GM23248 (cell line): ENCODE measurements around the gene KCNN3. TPM values are rescaled to one million over a fixed set of nuclear protein-coding genes. Genes with fewer than 3 reads are reported as not detected.
A peak's percentile ranks its signal among the peaks of the same experiment; 100 is the strongest.

Experiments
- DNase-seq: peaks from one replicate; pipeline ENCODE4 v3.0.0-alpha.2; 2015
- H2AFZ ChIP-seq: fragments of 200-600 bp; sonication (generic); 2 replicates; pipeline ENCODE4 v1.6.1; 2016; ENCODE audit warnings: antibody characterized with exemption
- H3F3A ChIP-seq: fragments of 200-600 bp; sonication (generic); 2 replicates; pipeline ENCODE4 v1.6.1; 2016; ENCODE audit warnings: mild to moderate bottlenecking, antibody characterized with exemption, mixed run types; ENCODE audit not compliant: insufficient read depth
- H3K27ac ChIP-seq: fragments of 200-600 bp; sonication (generic); 2 replicates; pipeline ENCODE4 v1.5.1; 2016; ENCODE audit warnings: mild to moderate bottlenecking
- H3K27me3 ChIP-seq: fragments of 200-600 bp; sonication (generic); replicated peaks from 2 replicates; pipeline ENCODE4 v1.6.1; 2016; ENCODE audit warnings: mild to moderate bottlenecking; ENCODE audit not compliant: insufficient read depth
- H3K36me3 ChIP-seq: fragments of 200-600 bp; sonication (generic); 2 replicates; pipeline ENCODE4 v1.6.1; 2016; ENCODE audit warnings: low read depth, mild to moderate bottlenecking
- H3K4me1 ChIP-seq: fragments of 200-600 bp; sonication (generic); 2 replicates; pipeline ENCODE4 v1.6.1; 2016; ENCODE audit warnings: mild to moderate bottlenecking; ENCODE audit not compliant: insufficient read depth
- H3K4me2 ChIP-seq: fragments of 200-600 bp; sonication (generic); one replicate; pipeline ENCODE4 v1.6.1; 2016; ENCODE audit warnings: mild to moderate bottlenecking; ENCODE audit not compliant: unreplicated experiment
- H3K4me3 ChIP-seq: fragments of 200-600 bp; sonication (generic); 2 replicates; pipeline ENCODE4 v1.5.1; 2016; ENCODE audit warnings: mild to moderate bottlenecking
- H3K79me2 ChIP-seq: fragments of 200-600 bp; sonication (generic); 2 replicates; pipeline ENCODE4 v1.6.1; 2016; ENCODE audit warnings: mild to moderate bottlenecking; ENCODE audit not compliant: insufficient read depth
- H3K9ac ChIP-seq: fragments of 200-600 bp; sonication (generic); 2 replicates; pipeline ENCODE4 v1.6.1; 2016; ENCODE audit warnings: mild to moderate bottlenecking
- H3K9me2 ChIP-seq: fragments of 200-600 bp; sonication (generic); 2 replicates; pipeline ENCODE4 v1.6.1; 2016; ENCODE audit warnings: mixed run types, mild to moderate bottlenecking, moderate library complexity; ENCODE audit not compliant: insufficient read depth
- H3K9me3 ChIP-seq: fragments of 200-600 bp; sonication (generic); one replicate; pipeline ENCODE4 v1.6.1; 2017; ENCODE audit warnings: low read depth
- H4K20me1 ChIP-seq: fragments of 200-600 bp; sonication (generic); 2 replicates; pipeline ENCODE4 v1.6.0; 2016; ENCODE audit not compliant: insufficient read depth
- EZH2 ChIP-seq: fragments of 200-600 bp; sonication (generic); IDR thresholded peaks from 2 replicates; pipeline ENCODE4 v1.6.1; 2018; ENCODE audit warnings: antibody characterized with exemption, mild to moderate bottlenecking; ENCODE audit not compliant: insufficient read depth, poor library complexity, severe bottlenecking
- EZH2phosphoT487 ChIP-seq: fragments of 200-600 bp; sonication (generic); IDR thresholded peaks from 2 replicates; pipeline ENCODE4 v1.6.1; 2018; ENCODE audit warnings: antibody characterized with exemption, moderate library complexity, mild to moderate bottlenecking, low read depth; ENCODE audit not compliant: insufficient read depth
- WGBS, 2 experiments: methylation state at CpG; one replicate each; pipeline ENCODE4 v1.1.6; 2015 to 2017; ENCODE audit warnings: low lambda C conversion rate in 2 of 2, low coverage in 1 of 2; ENCODE audit errors: missing lambda C conversion rate in 2 of 2; 5-methylcytosine and 5-hydroxymethylcytosine counted together
- in situ Hi-C: fragments of 300-500 bp; cut with MboI; formaldehyde crosslinking; loops from 2 replicates; pipeline ENCODE4 v1.15.0; 2020
- polyA plus RNA-seq: library from polyadenylated mRNA; unstranded; fragments of >200 nt; fragmentation: Nextera tagmentation; extraction: Ambion mirVana; gene quantifications from 2 replicates; pipeline ENCODE4 v1.2.1, GENCODE V29; 2016
- total RNA-seq: library from RNA; depleted of rRNA; stranded (reverse); fragments of >200 nt; shearing (Covaris generic); gene quantifications from 2 replicates; pipeline ENCODE4 v1.2.3, GENCODE V29; 2014

Gene KCNN3
- total and polyA plus RNA-seq, 2 experiments from 2014 or later = not detected

GRCh38 chr1:154726896-154727753 is 143.0 kb downstream of the KCNN3 start:
- no peak for DNase-seq
- Histone ChIP-seq H3K27ac (no peak overlapping the region), H2AFZ (no peak overlapping the region), H3K36me3 (no peaks in the 10 kb centered on the region), H3K9ac (no peak overlapping the region), H3K79me2 (no peaks in the 10 kb centered on the region), H3K27me3 (no peaks in the 10 kb centered on the region), H4K20me1 (no peaks in the 10 kb centered on the region), H3K9me3 (no peaks in the 10 kb centered on the region), H3K4me2 (no peak overlapping the region), H3K9me2 (no peaks in the 10 kb centered on the region), H3K4me1 (peaks cover 22% of the 10 kb centered on the region), H3F3A (peaks cover 19% of the 10 kb centered on the region), H3K4me3 (no peak overlapping the region)
- in situ Hi-C loops = no loop called here
- 86% methylated on average over 13 of the region's 13 CpGs for WGBS, 2 experiments
- no peak for TF ChIP-seq EZH2phosphoT487

- no peak for DNase-seq
- H3K4me3 ChIP-seq = no peak overlapping the region
- no peak overlapping the region for H3K27ac ChIP-seq
- no peaks in the 10 kb centered on the region for H3K9me2 ChIP-seq
- H3K27me3 ChIP-seq = no peaks in the 10 kb centered on the region
- TF ChIP-seq EZH2 (no peak), EZH2phosphoT487 (no peak)
- no peak overlapping the region for H2AFZ ChIP-seq
- no peaks in the 10 kb centered on the region for H3K9me3 ChIP-seq
- H3K4me2 ChIP-seq = no peak overlapping the region
- in situ Hi-C loops = no loop called here
- H4K20me1 ChIP-seq = no peaks in the 10 kb centered on the region
- 76 to 78% methylated on average over 8 to 10 of the region's 10 CpGs for WGBS, 2 experiments
- no peak overlapping the region for H3K9ac ChIP-seq
- H3F3A ChIP-seq = peaks cover 19% of the 10 kb centered on the region
- no peaks in the 10 kb centered on the region for H3K79me2 ChIP-seq
- H3K4me1 ChIP-seq = peaks cover 22% of the 10 kb centered on the region
- no peaks in the 10 kb centered on the region for H3K36me3 ChIP-seq
Measured at GRCh38 chr1:154726443-154726842, 143.6 kb downstream of the KCNN3 start.

- H2AFZ ChIP-seq = no peak overlapping the region
- H4K20me1 ChIP-seq = no peaks in the 10 kb centered on the region
- no peak for DNase-seq
- H3K9me3 ChIP-seq = no peaks in the 10 kb centered on the region
- no peaks in the 10 kb centered on the region for H3K36me3 ChIP-seq
- H3K79me2 ChIP-seq = no peaks in the 10 kb centered on the region
- WGBS, 2 experiments = 83 to 85% methylated on average over 10 of the region's 10 CpGs
- H3K4me3 ChIP-seq = no peak overlapping the region
- peaks cover 21% of the 10 kb centered on the region for H3K4me1 ChIP-seq
- in situ Hi-C loops = no loop called here
- TF ChIP-seq EZH2phosphoT487 (no peak), EZH2 (no peak)
- no peak overlapping the region for H3K9ac ChIP-seq
- H3K27me3 ChIP-seq = no peaks in the 10 kb centered on the region
- H3K4me2 ChIP-seq = no peak overlapping the region
- no peak overlapping the region for H3K27ac ChIP-seq
- H3F3A ChIP-seq = peaks cover 19% of the 10 kb centered on the region
- H3K9me2 ChIP-seq = no peaks in the 10 kb centered on the region
Measured at GRCh38 chr1:154725865-154726264, 144.2 kb downstream of the KCNN3 start.

- H3K4me3 ChIP-seq = no peak overlapping the region
- no peaks in the 10 kb centered on the region for H3K36me3 ChIP-seq
- H3K27ac ChIP-seq = no peak overlapping the region
- H3K9me2 ChIP-seq = no peaks in the 10 kb centered on the region
- H2AFZ ChIP-seq = no peak overlapping the region
- peak; percentile 41 for DNase-seq
- H3K4me2 ChIP-seq = no peak overlapping the region
- no peaks in the 10 kb centered on the region for H3F3A ChIP-seq
- no peaks in the 10 kb centered on the region for H3K79me2 ChIP-seq
- H3K27me3 ChIP-seq = 0 out of 2 replicates have a peak, but pooled peaks cover 4% of the 10 kb centered on the region
- no peak overlapping the region for H3K9ac ChIP-seq
- H4K20me1 ChIP-seq = no peaks in the 10 kb centered on the region
- WGBS, 2 experiments = 92 to 94% methylated on average over 16 of the region's 16 CpGs
- H3K4me1 ChIP-seq = 0 out of 2 replicates have a peak, but pooled peaks cover 4% of the 10 kb centered on the region
- H3K9me3 ChIP-seq = no peaks in the 10 kb centered on the region
- in situ Hi-C loops = no loop called here
- TF ChIP-seq EZH2 = no peak
- TF ChIP-seq EZH2phosphoT487 = no peak
Measured at GRCh38 chr1:154720328-154721297, 149.5 kb downstream of the KCNN3 start.
